ENCODE data around the gene TNFRSF14. TPM values are rescaled to one million over a fixed set of nuclear protein-coding genes. Genes with fewer than 3 reads are reported as not detected.

Gene TNFRSF14
- total and polyA plus RNA-seq, 2 of the 13 experiments (the other 11 are each of a cell fraction or from before 2014, with no cell fraction given): 11.9 to 49.9 TPM

DNA sequence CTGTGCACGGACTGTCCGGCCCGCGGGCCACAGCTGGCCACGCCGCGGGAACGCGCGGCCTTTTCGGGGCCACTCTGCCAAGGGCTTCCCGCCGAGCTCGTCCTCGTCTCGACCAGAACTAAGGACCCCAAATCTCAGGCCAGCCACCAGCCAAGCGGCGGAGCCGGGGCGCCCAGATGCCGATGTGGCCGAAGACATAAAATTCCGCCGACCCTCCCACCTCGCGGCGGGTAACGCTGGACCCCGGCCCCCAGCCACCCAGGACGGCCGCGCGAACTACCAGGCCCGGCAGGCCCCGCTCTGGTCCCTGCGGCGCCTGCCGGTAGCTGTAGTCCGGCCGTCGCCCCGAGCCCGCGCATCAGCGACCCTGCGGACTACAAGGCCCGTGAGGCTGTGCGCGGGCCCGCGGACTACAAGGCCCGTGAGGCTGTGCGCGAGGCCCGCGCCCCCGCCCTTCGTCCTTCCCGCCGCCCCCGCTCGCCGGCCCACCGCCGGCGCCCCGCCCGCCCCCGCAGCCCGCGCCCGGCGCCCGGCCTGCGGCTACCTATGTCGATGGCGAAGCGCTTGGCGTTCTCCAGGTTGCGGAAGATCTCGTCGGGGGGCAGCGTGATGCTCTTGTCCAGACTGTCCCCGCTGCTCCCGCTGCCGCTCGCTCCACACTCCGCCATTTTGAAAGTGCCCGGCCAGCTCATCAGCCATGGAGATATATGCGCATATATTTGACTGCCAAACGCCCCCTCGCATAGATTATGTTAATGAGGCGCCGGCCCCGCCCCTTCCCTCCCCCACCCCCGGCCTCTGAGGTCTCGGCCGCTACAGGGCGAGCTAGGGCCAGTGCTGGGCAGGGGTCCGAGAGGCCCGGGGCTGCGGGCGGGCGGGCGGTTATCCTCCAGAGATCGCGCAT lies 30.0 kb upstream of the TNFRSF14 start, which contains the start of gene PANK4:
PANK4 (minus strand) TSS at position 677 of the 904 bp plus-strand sequence; CDS start at position 668, 9 bp downstream.
- Histone ChIP-seq H3K4me2 (ENCODE audit: low read depth, low read length) (peak within 1 kb of the TSS; percentile 92), H3K9me3 (ENCODE audit: low read length) (no peaks in the 10 kb centered on the region), H3K27ac (ENCODE audit: extremely low read length, insufficient read depth, low read length) (peak within 1 kb of the TSS; percentile 49), H4K20me1 (ENCODE audit: insufficient read depth, low read length) (peaks cover 34% of the 10 kb centered on the region), H3K4me3 (replicated peaks in 1 of 3; ENCODE audit: insufficient read depth in 1 of 3, low read depth in 2 of 3, low read length in 3 of 3) (peak within 1 kb of the TSS; percentile 65 to 96 (median 69)), H3K27me3 (ENCODE audit: control insufficient read depth in 1 of 2, insufficient read depth in 2 of 2, low read length in 2 of 2) (peaks cover 9 to 36% of the 10 kb centered on the region in 2 experiments), H2AFZ (ENCODE audit: low read length) (no peak within 1 kb of the TSS), H3K4me1 (ENCODE audit: insufficient read depth, low read length) (peaks cover 66% of the 10 kb centered on the region), H3K9ac (ENCODE audit: insufficient read depth, low read depth, low read length) (peak within 1 kb of the TSS; percentile 88), H3K36me3 (replicated peaks in 1 of 2; ENCODE audit: control insufficient read depth in 1 of 2, insufficient read depth in 2 of 2, low read length in 2 of 2) (peaks cover 1 to 10% of the 10 kb centered on the region in 2 experiments; a peak in 3 of 5 replicates), H3K79me2 (ENCODE audit: insufficient read depth, low read length) (peaks cover 35% of the 10 kb centered on the region)
- FAIRE-seq (no peak), DNase-seq (ENCODE audit: low spot score) (peak; percentile 84), ATAC-seq (peak; percentile 86)
- ChIA-PET POLR2A (interaction anchor here (0.9 to 3.9 kb wide), 14 partner anchors 9 to 135 kb away, joined by 3 to 38 read pairs (median 4); partner anchors contain the start of genes MORN1, PEX10, RER1 and TNFRSF14), CTCF (ENCODE audit: low intra/inter-chr PET ratio, low total read pairs) (interaction anchor here (1.5 kb wide), 1 partner anchor 112 kb away, joined by 5 read pairs; no protein-coding TSS in a partner anchor)
- intact Hi-C loops (cut with micrococcal nuclease; ENCODE audit: unreplicated experiment) (loop anchor here (2.0 kb wide), 1 partner anchor 21 kb away; no protein-coding TSS in a partner anchor), in situ Hi-C loops (cut with HindIII; ENCODE audit: extremely low pct_ligation_motif_present, low pct_unique_long_range_greater_than_20kb) (no loop called here)
- BruUV-seq (replicated peaks): no TSS peak
- 0% methylated on average over 14 of the region's 107 CpGs for WGBS (ENCODE audit: low lambda C conversion rate)
- 0 out of 2 replicates have a peak, but pooled peaks have one; percentile 35 for TF ChIP-seq ZNF607 (CRISPR knock-in tag; IDR thresholded peaks at IDR 0.05; ENCODE audit: borderline replicate concordance)
- TF ChIP-seq, protein P1, sequence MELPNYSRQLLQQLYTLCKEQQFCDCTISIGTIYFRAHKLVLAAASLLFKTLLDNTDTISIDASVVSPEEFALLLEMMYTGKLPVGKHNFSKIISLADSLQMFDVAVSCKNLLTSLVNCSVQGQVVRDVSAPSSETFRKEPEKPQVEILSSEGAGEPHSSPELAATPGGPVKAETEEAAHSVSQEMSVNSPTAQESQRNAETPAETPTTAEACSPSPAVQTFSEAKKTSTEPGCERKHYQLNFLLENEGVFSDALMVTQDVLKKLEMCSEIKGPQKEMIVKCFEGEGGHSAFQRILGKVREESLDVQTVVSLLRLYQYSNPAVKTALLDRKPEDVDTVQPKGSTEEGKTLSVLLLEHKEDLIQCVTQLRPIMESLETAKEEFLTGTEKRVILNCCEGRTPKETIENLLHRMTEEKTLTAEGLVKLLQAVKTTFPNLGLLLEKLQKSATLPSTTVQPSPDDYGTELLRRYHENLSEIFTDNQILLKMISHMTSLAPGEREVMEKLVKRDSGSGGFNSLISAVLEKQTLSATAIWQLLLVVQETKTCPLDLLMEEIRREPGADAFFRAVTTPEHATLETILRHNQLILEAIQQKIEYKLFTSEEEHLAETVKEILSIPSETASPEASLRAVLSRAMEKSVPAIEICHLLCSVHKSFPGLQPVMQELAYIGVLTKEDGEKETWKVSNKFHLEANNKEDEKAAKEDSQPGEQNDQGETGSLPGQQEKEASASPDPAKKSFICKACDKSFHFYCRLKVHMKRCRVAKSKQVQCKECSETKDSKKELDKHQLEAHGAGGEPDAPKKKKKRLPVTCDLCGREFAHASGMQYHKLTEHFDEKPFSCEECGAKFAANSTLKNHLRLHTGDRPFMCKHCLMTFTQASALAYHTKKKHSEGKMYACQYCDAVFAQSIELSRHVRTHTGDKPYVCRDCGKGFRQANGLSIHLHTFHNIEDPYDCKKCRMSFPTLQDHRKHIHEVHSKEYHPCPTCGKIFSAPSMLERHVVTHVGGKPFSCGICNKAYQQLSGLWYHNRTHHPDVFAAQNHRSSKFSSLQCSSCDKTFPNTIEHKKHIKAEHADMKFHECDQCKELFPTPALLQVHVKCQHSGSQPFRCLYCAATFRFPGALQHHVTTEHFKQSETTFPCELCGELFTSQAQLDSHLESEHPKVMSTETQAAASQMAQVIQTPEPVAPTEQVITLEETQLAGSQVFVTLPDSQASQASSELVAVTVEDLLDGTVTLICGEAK (IDR thresholded peaks at IDR 0.05): no peak
- TF ChIP-seq, protein P1 (CRISPR knock-in tag; IDR thresholded peaks at IDR 0.05): peak; percentile 3; the same call in 1 of the 2 replicates
- TF ChIP-seq, protein P2, sequence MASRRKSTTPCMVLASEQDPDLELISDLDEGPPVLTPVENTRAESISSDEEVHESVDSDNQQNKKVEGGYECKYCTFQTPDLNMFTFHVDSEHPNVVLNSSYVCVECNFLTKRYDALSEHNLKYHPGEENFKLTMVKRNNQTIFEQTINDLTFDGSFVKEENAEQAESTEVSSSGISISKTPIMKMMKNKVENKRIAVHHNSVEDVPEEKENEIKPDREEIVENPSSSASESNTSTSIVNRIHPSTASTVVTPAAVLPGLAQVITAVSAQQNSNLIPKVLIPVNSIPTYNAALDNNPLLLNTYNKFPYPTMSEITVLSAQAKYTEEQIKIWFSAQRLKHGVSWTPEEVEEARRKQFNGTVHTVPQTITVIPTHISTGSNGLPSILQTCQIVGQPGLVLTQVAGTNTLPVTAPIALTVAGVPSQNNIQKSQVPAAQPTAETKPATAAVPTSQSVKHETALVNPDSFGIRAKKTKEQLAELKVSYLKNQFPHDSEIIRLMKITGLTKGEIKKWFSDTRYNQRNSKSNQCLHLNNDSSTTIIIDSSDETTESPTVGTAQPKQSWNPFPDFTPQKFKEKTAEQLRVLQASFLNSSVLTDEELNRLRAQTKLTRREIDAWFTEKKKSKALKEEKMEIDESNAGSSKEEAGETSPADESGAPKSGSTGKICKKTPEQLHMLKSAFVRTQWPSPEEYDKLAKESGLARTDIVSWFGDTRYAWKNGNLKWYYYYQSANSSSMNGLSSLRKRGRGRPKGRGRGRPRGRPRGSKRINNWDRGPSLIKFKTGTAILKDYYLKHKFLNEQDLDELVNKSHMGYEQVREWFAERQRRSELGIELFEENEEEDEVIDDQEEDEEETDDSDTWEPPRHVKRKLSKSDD (CRISPR knock-in tag; IDR thresholded peaks at IDR 0.05; ENCODE audit: low read depth): 0 out of 2 replicates have a peak, but pooled peaks have one; percentile 49
- TF ChIP-seq, protein P3, sequence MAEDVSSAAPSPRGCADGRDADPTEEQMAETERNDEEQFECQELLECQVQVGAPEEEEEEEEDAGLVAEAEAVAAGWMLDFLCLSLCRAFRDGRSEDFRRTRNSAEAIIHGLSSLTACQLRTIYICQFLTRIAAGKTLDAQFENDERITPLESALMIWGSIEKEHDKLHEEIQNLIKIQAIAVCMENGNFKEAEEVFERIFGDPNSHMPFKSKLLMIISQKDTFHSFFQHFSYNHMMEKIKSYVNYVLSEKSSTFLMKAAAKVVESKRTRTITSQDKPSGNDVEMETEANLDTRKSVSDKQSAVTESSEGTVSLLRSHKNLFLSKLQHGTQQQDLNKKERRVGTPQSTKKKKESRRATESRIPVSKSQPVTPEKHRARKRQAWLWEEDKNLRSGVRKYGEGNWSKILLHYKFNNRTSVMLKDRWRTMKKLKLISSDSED (CRISPR knock-in tag; IDR thresholded peaks at IDR 0.05): 0 out of 2 replicates have a peak, but pooled peaks have one; percentile 28
- no peak for TF ChIP-seq TCF7 (IDR thresholded peaks at IDR 0.05; ENCODE audit: low read depth)

Data from HepG2 (cell line).